ENCODE measurements around the gene FADS1. TPM values are rescaled to one million over a fixed set of nuclear protein-coding genes. Genes with fewer than 3 reads are reported as not detected.

FADS1 gene
- total and polyA plus RNA-seq, 2 experiments from 2014 or later: 74.9 to 119 TPM

DNA sequence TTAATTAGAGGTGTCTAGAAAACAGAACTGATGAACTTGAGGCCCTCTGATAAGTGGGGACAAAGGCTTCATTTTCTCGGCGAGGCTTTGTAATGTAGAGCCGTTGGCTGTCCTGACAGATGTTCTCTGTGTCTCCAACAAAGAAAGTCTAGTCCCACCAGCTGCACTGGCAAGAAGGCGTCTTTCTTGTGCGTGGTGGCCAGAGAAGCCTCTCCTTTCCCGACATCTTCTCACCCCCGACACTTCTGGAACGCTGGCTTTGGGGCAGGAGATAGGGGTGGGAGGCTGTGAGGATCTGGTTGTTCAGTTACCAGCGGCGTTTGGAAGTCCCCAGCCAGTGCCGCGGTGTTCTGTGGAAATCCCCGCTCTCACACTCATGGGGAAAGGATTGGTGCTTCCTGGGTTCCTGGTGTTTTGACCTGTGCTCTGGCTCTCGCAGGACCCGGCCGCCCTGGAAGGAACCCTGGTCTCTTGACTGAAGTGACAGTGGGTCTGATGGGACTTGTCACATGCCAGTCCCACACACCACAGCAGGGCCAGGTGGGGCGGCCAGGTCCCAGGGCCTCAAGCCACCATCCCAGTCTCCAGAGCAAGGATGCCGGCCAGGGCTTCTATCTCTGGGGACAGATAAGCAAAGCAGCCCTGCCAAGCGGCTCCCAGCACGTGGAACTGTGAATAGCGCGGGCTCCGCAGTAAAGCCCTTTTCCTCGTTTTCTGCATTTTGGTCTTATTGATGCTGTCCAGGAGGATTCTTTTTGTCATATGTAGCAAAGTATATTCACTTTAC is 34.5 kb upstream of the FADS1 start:
- no peak overlapping the region for H3K4me3 ChIP-seq

DNA sequence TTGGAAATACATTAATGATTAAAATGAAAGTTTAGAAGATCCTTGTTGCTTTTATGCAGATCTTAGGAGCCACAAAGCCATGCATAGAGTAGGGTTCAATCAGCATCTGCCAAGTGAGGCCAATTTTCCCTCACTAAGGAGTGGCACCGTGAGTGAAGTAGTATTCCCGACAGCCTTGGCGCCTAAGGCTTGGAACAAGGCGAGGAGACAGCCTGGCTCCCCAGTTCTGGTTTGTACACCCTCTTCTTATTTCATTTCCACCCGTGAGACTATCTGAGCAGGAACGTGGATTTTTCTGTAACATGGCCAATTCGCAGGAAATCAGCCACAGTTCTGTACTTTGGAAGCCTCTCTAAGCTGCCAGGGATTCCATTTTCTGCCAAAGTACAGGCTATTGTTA is 33.9 kb upstream of the FADS1 start:
- peaks cover 90% of the 10 kb centered on the region for H3K36me3 Mint-ChIP-seq (ENCODE audit: low read depth)
- H3K4me1 Mint-ChIP-seq: peaks cover 2% of the 10 kb centered on the region; the same call in 2 of the 3 replicates
- H3K4me2 ChIP-seq: no peak overlapping the region
- H3K4me1 ChIP-seq (ENCODE audit: insufficient read depth): no peaks in the 10 kb centered on the region
- H2AFZ ChIP-seq: no peak overlapping the region
- H3K36me3 ChIP-seq (ENCODE audit: insufficient read depth): peaks cover 59% of the 10 kb centered on the region
- H3F3A ChIP-seq (replicated peaks; ENCODE audit: low read depth): peaks cover 20% of the 10 kb centered on the region; the same call in 1 of the 2 replicates
- H3K9me2 ChIP-seq (ENCODE audit: insufficient read depth): no peaks in the 10 kb centered on the region
- H3K27me3 Mint-ChIP-seq (ENCODE audit: insufficient read depth, low read depth, poor library complexity): peaks cover 11% of the 10 kb centered on the region
- ATAC-seq: no peak
- H3K27ac Mint-ChIP-seq: no peak overlapping the region
- DNase-seq (ENCODE audit: low spot score): no peak
- no peak overlapping the region for H3K4me3 Mint-ChIP-seq
- H3K27me3 ChIP-seq (ENCODE audit: insufficient read depth): no peaks in the 10 kb centered on the region
- H4K20me1 ChIP-seq (replicated peaks; ENCODE audit: insufficient read depth): peaks cover 18% of the 10 kb centered on the region
- peak overlapping the region; percentile 69; the same call in 1 of the 2 replicates for H3K27ac ChIP-seq (ENCODE audit: low read depth)
- peaks cover 12% of the 10 kb centered on the region for H3K79me2 ChIP-seq (replicated peaks; ENCODE audit: insufficient read depth)
- H3K4me3 ChIP-seq: no peak overlapping the region
- no peaks in the 10 kb centered on the region for H3K9me3 Mint-ChIP-seq
- TF ChIP-seq CREB1 (CRISPR knock-in tag; IDR thresholded peaks at IDR 0.05; ENCODE audit: low read depth) (no peak), EZH2phosphoT487 (IDR thresholded peaks at IDR 0.05; ENCODE audit: unreplicated experiment) (no peak), POLR2AphosphoS5 (IDR thresholded peaks at IDR 0.05; ENCODE audit: low read depth) (no peak), JUNB (IDR thresholded peaks at IDR 0.05; ENCODE audit: unreplicated experiment) (no peak)
- TF ChIP-seq, protein P1, sequence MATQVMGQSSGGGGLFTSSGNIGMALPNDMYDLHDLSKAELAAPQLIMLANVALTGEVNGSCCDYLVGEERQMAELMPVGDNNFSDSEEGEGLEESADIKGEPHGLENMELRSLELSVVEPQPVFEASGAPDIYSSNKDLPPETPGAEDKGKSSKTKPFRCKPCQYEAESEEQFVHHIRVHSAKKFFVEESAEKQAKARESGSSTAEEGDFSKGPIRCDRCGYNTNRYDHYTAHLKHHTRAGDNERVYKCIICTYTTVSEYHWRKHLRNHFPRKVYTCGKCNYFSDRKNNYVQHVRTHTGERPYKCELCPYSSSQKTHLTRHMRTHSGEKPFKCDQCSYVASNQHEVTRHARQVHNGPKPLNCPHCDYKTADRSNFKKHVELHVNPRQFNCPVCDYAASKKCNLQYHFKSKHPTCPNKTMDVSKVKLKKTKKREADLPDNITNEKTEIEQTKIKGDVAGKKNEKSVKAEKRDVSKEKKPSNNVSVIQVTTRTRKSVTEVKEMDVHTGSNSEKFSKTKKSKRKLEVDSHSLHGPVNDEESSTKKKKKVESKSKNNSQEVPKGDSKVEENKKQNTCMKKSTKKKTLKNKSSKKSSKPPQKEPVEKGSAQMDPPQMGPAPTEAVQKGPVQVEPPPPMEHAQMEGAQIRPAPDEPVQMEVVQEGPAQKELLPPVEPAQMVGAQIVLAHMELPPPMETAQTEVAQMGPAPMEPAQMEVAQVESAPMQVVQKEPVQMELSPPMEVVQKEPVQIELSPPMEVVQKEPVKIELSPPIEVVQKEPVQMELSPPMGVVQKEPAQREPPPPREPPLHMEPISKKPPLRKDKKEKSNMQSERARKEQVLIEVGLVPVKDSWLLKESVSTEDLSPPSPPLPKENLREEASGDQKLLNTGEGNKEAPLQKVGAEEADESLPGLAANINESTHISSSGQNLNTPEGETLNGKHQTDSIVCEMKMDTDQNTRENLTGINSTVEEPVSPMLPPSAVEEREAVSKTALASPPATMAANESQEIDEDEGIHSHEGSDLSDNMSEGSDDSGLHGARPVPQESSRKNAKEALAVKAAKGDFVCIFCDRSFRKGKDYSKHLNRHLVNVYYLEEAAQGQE (IDR thresholded peaks at IDR 0.05; ENCODE audit: unreplicated experiment): no peak
- TF ChIP-seq, protein P2, sequence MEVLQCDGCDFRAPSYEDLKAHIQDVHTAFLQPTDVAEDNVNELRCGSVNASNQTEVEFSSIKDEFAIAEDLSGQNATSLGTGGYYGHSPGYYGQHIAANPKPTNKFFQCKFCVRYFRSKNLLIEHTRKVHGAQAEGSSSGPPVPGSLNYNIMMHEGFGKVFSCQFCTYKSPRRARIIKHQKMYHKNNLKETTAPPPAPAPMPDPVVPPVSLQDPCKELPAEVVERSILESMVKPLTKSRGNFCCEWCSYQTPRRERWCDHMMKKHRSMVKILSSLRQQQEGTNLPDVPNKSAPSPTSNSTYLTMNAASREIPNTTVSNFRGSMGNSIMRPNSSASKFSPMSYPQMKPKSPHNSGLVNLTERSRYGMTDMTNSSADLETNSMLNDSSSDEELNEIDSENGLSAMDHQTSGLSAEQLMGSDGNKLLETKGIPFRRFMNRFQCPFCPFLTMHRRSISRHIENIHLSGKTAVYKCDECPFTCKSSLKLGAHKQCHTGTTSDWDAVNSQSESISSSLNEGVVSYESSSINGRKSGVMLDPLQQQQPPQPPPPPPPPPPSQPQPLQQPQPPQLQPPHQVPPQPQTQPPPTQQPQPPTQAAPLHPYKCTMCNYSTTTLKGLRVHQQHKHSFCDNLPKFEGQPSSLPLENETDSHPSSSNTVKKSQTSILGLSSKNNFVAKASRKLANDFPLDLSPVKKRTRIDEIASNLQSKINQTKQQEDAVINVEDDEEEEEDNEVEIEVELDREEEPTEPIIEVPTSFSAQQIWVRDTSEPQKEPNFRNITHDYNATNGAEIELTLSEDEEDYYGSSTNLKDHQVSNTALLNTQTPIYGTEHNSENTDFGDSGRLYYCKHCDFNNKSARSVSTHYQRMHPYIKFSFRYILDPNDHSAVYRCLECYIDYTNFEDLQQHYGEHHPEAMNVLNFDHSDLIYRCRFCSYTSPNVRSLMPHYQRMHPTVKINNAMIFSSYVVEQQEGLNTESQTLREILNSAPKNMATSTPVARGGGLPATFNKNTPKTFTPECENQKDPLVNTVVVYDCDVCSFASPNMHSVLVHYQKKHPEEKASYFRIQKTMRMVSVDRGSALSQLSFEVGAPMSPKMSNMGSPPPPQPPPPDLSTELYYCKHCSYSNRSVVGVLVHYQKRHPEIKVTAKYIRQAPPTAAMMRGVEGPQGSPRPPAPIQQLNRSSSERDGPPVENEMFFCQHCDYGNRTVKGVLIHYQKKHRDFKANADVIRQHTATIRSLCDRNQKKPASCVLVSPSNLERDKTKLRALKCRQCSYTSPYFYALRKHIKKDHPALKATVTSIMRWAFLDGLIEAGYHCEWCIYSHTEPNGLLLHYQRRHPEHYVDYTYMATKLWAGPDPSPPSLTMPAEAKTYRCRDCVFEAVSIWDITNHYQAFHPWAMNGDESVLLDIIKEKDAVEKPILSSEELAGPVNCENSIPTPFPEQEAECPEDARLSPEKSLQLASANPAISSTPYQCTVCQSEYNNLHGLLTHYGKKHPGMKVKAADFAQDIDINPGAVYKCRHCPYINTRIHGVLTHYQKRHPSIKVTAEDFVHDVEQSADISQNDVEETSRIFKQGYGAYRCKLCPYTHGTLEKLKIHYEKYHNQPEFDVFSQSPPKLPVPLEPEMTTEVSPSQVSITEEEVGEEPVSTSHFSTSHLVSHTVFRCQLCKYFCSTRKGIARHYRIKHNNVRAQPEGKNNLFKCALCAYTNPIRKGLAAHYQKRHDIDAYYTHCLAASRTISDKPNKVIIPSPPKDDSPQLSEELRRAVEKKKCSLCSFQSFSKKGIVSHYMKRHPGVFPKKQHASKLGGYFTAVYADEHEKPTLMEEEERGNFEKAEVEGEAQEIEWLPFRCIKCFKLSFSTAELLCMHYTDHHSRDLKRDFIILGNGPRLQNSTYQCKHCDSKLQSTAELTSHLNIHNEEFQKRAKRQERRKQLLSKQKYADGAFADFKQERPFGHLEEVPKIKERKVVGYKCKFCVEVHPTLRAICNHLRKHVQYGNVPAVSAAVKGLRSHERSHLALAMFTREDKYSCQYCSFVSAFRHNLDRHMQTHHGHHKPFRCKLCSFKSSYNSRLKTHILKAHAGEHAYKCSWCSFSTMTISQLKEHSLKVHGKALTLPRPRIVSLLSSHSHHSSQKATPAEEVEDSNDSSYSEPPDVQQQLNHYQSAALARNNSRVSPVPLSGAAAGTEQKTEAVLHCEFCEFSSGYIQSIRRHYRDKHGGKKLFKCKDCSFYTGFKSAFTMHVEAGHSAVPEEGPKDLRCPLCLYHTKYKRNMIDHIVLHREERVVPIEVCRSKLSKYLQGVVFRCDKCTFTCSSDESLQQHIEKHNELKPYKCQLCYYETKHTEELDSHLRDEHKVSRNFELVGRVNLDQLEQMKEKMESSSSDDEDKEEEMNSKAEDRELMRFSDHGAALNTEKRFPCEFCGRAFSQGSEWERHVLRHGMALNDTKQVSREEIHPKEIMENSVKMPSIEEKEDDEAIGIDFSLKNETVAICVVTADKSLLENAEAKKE (CRISPR knock-in tag; IDR thresholded peaks at IDR 0.05): no peak
- TF ChIP-seq, protein P3, sequence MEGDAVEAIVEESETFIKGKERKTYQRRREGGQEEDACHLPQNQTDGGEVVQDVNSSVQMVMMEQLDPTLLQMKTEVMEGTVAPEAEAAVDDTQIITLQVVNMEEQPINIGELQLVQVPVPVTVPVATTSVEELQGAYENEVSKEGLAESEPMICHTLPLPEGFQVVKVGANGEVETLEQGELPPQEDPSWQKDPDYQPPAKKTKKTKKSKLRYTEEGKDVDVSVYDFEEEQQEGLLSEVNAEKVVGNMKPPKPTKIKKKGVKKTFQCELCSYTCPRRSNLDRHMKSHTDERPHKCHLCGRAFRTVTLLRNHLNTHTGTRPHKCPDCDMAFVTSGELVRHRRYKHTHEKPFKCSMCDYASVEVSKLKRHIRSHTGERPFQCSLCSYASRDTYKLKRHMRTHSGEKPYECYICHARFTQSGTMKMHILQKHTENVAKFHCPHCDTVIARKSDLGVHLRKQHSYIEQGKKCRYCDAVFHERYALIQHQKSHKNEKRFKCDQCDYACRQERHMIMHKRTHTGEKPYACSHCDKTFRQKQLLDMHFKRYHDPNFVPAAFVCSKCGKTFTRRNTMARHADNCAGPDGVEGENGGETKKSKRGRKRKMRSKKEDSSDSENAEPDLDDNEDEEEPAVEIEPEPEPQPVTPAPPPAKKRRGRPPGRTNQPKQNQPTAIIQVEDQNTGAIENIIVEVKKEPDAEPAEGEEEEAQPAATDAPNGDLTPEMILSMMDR (conservative IDR thresholded peaks at IDR 0.05; ENCODE audit: low read depth in 2 of 2): no peak

More for the DNA sequence above, 34.5 kb upstream of the FADS1 start:
- Histone ChIP-seq H3F3A (replicated peaks; ENCODE audit: low read depth) (peaks cover 20% of the 10 kb centered on the region; the same call in 1 of the 2 replicates), H3K36me3 (ENCODE audit: insufficient read depth) (peaks cover 59% of the 10 kb centered on the region), H3K4me1 (ENCODE audit: insufficient read depth) (no peaks in the 10 kb centered on the region), H4K20me1 (replicated peaks; ENCODE audit: insufficient read depth) (peaks cover 15% of the 10 kb centered on the region), H3K27me3 (ENCODE audit: insufficient read depth) (no peaks in the 10 kb centered on the region), H3K27ac (ENCODE audit: low read depth) (peak overlapping the region; percentile 69; the same call in 1 of the 2 replicates), H2AFZ (no peak overlapping the region), H3K79me2 (replicated peaks; ENCODE audit: insufficient read depth) (peaks cover 12% of the 10 kb centered on the region), H3K4me2 (no peak overlapping the region), H3K9me2 (ENCODE audit: insufficient read depth) (no peaks in the 10 kb centered on the region)
- peaks cover 8% of the 10 kb centered on the region for H3K27me3 Mint-ChIP-seq (ENCODE audit: insufficient read depth, low read depth, poor library complexity)
- H3K4me3 Mint-ChIP-seq: no peak overlapping the region
- DNase-seq (ENCODE audit: low spot score) (no peak), ATAC-seq (no peak)
- TF ChIP-seq STAT1 (IDR thresholded peaks at IDR 0.05; ENCODE audit: unreplicated experiment): no peak
- no peak for TF ChIP-seq POLR2AphosphoS5 (IDR thresholded peaks at IDR 0.05; ENCODE audit: low read depth)
- TF ChIP-seq CREB1 (CRISPR knock-in tag; IDR thresholded peaks at IDR 0.05; ENCODE audit: low read depth): no peak
- TF ChIP-seq ZNF114 (CRISPR knock-in tag; IDR thresholded peaks at IDR 0.05): no peak
- TF ChIP-seq EZH2 (IDR thresholded peaks at IDR 0.05; ENCODE audit: low read depth, unreplicated experiment): no peak
- no peaks in the 10 kb centered on the region for H3K4me1 Mint-ChIP-seq
- H3K36me3 Mint-ChIP-seq (ENCODE audit: low read depth): peaks cover 87% of the 10 kb centered on the region
- no peak overlapping the region for H3K27ac Mint-ChIP-seq
- H3K9me3 Mint-ChIP-seq: no peaks in the 10 kb centered on the region
